GM12892 (cell line): Measurements from ENCODE around the gene SNRPD3.

Experiments used
- POLR2A ChIP-seq: IDR thresholded peaks from 2 replicates; pipeline ENCODE4 v1.6.1; 2011; ENCODE audit warnings: low read depth, low read length, control low read depth
- TAF1 ChIP-seq: IDR thresholded peaks from 2 replicates; pipeline ENCODE4 v1.6.1; 2011; ENCODE audit warnings: low read depth, mild to moderate bottlenecking, control low read depth, low read length, borderline replicate concordance

DNA sequence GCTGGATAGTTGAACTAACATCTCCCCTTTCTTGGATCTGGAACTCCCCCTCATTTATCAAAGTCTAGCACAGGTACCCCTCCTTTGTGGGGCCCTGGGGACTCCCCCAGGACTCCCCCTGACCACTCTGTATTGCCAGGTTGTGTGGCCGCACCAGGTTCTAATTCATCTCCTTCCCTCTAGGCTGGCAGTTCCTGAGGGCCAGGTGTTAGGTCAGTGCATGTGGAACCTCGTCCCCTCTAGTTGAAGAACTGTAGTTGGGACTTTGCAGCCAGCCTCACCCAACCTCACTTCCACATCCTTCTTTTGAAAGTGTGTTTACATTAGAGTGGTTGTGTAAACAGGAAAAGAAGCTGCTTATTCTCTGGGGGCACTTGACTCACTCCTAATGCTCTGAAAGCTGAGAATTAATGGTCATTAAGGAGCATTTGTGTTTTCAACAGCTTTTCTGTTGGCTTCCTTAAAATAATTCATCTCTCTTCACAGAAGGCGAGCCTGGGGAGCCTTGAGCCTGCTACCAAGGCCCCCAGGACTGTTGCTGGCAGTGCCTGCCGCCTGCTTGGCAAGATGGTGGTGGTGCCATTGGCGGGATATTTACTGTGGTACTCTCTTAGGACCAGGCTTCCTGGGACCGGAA, 48.9 kb upstream of the SNRPD3 start:
- TF ChIP-seq TAF1 (no peak), POLR2A (no peak)
